GM18861 (cell line): ENCODE measurements around the gene ZKSCAN2.

Experiments used
- ATAC-seq: cut with Tn5 transposase; IDR thresholded peaks from one replicate; pipeline ENCODE4 v1.9.1; 2021; ENCODE audit not compliant: unreplicated experiment

ZKSCAN2 gene

DNA sequence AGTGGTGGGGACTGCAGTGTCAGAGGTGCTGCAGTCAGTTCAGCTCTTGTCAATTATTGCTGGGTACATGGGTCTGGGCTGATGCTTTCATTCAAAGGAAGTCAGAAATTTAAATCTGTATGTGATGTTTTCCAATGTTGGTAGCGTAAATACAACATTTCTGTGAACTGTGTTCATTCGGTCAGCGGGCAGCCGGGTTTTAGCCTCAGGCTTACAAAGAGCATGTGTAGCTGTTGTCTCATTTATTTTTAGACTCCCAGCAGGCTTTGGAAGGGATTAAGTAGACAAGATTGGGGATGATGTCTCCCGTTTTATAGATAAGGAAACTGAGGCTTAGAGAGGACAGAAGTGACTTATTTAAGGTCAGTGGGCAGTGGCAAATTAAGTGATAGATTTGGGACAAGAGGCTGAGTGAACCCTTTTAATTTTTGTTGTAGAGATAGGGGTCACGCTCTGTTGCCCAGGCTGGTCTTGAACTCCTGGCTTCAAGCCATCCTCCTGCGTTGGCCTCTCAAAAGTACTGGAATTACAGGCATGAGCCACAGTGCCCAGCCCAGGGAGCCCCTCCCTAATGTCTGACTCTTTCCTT lies 32.8 kb downstream of the ZKSCAN2 start:
- ATAC-seq: no peak

DNA sequence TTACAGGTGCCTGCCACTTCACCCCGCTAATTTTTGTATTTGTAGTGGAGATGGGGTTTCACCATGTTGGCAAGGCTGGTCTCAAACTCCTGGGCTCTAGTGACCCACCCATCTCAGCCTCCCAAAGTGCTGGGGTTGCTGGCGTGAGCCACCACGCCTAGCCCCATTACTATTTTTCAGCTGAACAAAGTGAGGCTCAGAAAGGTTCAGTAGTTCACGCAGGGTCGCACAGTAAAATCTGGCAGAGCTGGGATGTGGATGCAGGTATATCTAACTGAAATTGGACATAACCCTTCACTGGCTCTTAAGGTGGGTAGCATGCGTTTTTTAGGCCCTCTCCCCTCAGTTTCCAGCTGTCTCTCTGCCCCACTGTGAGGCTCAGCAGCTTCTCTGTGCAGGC lies 33.7 kb downstream of the ZKSCAN2 start:
- ATAC-seq: no peak

DNA sequence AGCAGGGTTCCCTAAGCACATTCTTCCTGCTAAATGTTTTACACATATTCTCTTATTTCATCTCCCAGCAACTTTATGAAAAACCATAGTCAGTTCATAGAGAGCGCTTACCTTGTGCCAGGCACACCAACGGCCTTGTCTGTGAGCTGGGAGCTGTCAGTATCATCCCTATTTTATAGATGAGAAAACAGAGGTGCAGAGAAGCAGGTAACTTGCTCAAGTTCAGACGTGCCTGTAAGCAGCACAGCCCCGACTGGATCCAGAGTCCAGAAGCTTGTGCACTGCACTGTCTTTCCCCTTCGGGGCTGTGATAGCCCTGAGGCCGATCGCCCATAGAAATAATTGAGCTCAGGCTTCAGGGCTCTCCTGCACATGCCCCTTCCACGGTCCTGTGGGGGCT lies 34.7 kb downstream of the ZKSCAN2 start:
- ATAC-seq: no peak

DNA sequence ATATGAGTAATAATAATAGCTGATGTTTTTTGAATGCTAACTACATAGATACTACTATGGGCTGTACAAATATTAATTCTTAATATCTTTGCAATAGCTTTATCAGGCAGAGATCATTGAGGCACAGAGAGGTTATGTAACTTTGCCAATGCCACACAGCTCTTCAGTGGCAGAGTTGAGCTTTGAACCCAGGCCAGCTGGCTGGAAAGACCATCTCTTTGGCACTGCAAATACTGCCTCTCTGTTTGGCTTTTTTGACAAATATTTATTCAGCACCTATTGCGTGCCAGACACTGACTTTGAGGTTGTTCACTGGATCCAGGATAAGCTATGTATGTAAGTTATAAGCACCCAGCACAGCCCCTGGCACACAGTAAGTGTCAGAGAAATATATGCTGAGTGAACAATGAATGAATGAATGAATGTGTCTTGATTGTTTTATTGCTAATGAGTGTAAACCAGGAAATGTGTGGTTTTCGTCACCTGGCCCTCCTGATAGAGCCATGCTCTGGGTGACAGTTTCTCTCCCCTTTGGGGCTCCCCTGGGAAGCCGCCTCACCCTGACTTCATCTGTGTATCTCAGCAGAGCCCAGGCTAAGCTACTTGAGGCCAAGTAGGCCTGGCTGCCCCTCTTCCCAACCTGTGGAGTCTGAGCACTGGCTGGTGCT lies 38.4 kb downstream of the ZKSCAN2 start:
- ATAC-seq: no peak

DNA sequence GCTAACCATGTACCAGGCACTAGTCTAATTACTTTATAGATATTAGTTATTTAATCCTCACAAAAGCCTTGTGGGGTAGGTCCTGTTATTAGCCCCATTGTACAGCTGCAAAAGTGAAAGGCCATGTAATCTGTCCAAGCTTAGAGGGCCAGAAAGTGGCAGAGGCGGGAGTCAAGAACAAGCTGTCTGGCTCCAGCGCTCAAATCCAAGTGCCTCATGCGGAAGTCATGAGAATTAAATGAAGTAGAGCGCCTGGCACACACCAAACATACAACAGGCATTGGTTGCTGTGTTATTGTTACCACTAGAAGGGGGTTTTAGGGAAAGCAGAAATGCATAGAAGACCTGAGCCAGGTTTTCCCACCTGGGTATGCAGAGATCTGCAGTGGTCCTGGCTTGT lies 39.7 kb downstream of the ZKSCAN2 start:
- ATAC-seq: no peak

DNA sequence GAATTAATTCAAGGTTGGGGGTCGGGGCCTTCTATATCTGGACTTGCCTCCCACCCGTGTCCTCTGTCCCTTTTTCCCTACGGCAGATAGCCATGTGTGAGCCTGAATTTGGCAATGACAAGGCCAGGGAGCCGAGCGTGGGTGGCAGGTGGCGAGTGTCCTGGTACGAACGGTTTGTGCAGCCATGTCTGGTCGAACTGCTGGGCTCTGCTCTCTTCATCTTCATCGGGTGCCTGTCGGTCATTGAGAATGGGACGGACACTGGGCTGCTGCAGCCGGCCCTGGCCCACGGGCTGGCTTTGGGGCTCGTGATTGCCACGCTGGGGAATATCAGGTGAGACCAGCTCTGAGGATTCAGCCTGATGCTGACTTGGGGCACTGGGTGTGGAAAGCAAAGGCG lies 40.5 kb downstream of the ZKSCAN2 start:
- ATAC-seq: no peak

DNA sequence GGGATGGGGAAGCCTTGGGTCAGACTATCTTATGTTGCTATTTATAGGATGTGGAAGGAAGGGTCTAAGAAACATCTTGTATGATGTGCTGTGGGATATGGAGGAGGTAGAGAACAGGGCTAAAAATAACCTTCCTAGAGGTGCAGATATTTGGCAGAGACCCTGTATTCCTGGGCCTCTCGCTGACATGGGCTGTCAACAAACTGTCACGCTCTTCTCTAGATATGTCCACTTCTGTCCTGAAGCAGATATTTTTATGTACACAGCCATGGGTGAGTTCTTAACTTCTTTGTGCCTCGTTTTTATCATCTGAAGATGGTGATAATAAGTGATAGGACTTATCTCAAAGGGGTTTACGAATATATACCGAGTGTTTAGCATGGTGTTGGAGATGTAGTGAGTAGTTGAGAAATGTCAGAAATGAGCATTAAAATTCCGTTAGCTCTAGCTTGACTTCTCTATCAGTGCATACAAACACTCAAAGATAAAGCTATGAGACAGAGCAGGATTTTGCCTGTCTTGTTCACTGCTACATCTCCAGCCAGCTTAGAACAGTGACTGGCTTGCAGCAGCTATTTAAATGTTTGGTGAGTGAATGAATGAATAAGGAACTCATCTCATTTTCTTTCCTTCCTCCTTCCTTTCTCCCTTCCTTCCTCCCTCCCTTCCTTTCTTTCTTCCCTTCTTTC lies 43.8 kb downstream of the ZKSCAN2 start:
- ATAC-seq: no peak

DNA sequence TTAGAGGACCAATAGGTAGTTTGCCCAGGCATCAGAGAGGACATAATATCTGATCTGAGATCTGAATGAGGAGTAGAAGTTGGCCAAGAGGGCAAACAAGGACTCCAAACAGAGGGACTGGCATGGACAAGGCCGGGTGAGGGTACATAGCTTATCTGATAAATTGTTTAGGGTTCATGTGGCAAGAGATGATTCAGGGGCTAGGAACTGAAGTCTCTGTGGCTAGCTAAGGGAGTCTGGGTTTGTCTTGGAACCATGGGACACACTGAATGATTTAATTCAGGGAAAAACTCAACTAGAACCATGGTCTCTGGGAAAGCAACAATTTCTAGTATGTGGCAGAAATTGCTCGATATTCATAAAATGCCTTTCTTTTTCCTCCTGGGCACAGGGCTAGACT lies 45.0 kb downstream of the ZKSCAN2 start:
- no peak for ATAC-seq

DNA sequence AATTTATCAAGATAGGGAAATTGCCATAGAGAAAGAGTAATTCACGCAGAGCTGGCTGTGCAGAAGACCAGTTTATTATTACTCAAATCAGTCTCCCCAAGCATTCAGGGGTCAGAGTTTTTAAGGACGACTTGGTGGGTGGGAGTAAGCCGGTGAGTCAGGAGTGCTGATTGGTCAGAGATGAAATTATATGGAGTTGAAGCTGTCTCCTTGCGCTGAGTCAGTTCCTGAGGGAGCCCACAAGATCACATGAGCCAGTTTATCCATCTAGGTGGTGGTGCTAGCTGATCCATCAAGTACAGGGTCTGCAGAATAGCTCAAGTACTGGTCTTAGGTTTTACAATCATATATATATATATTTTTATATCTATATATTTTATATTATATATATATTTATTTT lies 46.9 kb downstream of the ZKSCAN2 start:
- ATAC-seq: no peak

DNA sequence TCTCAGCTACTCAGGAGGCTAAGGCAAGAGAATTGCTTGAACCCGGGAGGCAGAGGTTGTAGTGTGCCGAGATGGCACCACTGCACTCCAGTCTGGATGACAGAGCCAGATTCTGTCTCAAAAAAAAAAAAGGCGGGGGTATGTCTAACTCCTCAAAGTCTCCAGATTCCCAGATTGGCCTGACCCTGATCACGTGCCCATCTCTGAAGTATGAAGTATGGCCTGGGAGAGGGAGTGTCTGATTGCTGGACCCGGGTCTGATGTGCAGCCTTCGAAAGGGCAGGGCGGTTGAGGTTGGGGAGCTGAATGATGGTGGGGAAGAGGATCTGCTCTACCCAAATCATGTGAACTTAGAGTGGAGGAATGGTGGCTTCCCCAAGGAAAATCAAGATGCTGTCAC lies 58.2 kb downstream of the ZKSCAN2 start:
- ATAC-seq: no peak

DNA sequence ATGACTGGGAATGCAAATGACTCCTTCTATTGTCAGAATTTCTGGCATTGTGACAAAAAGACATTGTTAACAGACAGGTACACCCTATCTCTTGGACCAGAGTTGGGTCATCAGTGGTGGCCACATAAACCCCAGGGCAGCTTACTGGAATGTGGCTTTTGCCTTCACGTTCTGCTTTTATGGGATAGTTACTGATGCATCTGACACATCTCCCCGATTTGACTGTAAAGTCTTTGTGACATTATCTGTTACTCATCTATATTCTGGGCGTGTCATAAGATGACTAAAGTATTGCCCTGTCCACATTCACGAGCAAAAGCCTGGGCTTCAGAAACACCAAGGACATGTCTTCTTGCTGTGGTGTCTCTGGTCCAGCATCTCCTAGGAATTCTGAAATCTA lies 59.6 kb downstream of the ZKSCAN2 start:
- no peak for ATAC-seq

DNA sequence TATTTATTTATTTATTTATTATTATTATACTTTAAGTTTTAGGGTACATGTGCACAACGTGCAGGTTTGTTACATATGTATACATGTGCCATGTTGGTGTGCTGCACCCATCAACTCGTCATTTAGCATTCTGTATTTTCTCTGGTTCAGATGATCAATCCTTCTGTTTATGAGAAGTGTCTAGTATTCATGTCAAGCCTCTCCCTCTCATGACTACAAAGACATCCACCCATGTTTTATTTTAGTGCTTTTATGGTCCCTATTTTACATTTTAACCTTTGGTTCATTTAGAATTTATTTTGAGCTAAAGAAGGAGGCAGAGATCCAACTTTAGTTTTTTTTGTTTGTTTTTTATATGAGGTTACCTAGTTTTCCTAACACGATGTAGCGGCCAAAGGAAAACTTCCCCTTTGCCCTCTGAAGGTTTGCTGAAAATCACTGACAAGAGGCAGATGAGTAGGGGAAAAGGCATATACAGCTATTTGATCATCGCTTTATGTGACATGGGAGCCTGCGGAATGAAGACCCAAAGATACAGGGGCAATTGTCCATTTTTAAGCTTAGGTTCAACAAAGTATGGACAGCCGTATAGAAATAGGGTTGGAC lies 63.3 kb downstream of the ZKSCAN2 start:
- no peak for ATAC-seq

DNA sequence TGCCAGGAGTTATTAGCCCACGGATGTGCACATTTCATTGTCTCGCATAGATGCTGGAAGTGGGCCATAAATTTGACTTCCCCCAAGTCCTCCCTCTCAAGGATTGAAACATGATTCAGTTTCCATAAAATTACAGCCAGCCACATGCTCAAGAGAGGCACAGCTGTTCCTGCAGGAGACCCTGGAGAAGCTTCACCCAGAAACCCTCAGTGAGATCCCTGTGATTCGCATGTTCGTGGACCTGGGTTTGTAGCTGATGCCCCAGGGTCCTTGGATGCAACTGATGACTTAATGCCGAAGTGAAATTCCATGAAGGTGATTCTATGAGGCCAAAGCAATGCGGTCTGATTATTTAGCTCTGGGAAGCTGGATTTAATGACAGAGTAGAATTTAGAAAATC lies 65.5 kb downstream of the ZKSCAN2 start:
- no peak for ATAC-seq

DNA sequence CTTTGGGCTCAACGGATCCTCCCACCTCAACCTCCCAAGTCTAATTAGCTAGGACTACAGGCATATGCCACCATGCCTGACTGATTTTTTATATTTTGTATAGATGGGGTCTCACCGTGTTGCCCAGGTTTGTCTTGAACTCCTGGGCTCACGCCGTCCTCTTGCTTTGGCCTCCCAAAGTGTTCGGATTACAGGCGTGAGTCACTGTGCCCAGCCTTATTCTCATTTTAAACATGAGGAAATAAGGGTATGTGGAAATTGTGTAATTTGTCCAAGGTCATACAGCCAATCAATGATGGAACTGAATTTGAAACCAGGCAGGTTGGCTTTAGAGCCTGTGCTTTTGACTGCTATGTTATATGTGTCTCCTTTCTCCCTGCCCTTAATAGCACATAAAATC lies 68.3 kb downstream of the ZKSCAN2 start:
- ATAC-seq: no peak

DNA sequence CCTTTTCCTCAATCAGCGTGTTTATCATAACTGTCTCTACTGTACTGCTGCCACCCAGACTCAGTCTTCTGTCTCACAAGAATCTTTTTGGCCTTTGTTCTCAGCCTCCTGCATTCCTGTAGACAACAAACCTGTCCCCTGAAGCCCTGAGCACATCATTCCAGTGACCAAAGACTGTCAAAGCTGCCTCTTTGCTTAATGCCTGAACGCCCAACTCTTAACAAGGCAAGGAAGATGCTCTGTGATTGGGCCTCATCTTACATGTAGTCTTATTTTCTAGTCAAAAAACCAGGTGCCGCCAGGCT lies 70.2 kb downstream of the ZKSCAN2 start:
- ATAC-seq: no peak
